ENCODE results near the gene B4GALNT3. TPM values are rescaled to one million over a fixed set of nuclear protein-coding genes. Genes with fewer than 3 reads are reported as not detected.

B4GALNT3 gene
- total RNA-seq, 3 donors from 2014 or later (not counting 1 experiment from before 2014, with no cell fraction given) = 0.93 to 4.2 TPM; not detected in 1

Other genes starting within 250 kb of the B4GALNT3 start
- under 1 TPM in 2 of 3 donors, not detected in 1; 0.54 to 0.70 TPM for gene SLC6A12, start 245.8 kb upstream of the B4GALNT3 start, total RNA-seq
- gene SLC6A13, start 197.1 kb upstream of the B4GALNT3 start, total RNA-seq = 1 to 10 TPM in 1 of 3 donors, under 1 TPM in 1, not detected in 1; 0.79 to 2.2 TPM
- gene KDM5A, start 70.6 kb upstream of the B4GALNT3 start, total RNA-seq = 100 to 1,000 TPM; 175 to 194 (median 184) TPM
- 10 to 100 TPM; 10.9 to 18.5 (median 15.1) TPM for gene CCDC77, start 58.3 kb upstream of the B4GALNT3 start, total RNA-seq
- gene NINJ2, start 203.5 kb downstream of the B4GALNT3 start, total RNA-seq = 1 to 10 TPM; 3.1 to 6.6 (median 4.9) TPM

Measured in natural killer cell (primary cell).